Measurements from ENCODE around the gene PRR7. TPM values are rescaled to one million over a fixed set of nuclear protein-coding genes. Genes with fewer than 3 reads are reported as not detected.

Gene PRR7
- total and polyA plus RNA-seq, 2 of the 4 experiments (the other 2 are of a cell fraction): 1.1 to 10.1 TPM

- peak overlapping the region; percentile 57 for H3K4me3 ChIP-seq (ENCODE audit: insufficient read depth, low read depth, low read length)
- H3K36me3 ChIP-seq (ENCODE audit: control insufficient read depth, insufficient read depth, low read length): no peaks in the 10 kb centered on the region
- H2BK20ac ChIP-seq (ENCODE audit: low read depth, low read length): no peak overlapping the region
- H3K79me1 ChIP-seq (ENCODE audit: low read depth in 1 of 2, low read length in 2 of 2): no peaks in the 10 kb centered on the region
- H3K4me2 ChIP-seq (ENCODE audit: low read depth, low read length): peak overlapping the region; percentile 87
- in situ Hi-C loops (cut with MboI; ENCODE audit: low sequenced_read_pairs): no loop called here
- peak overlapping the region; percentile 38 for H2AK9ac ChIP-seq (replicated peaks; ENCODE audit: low read depth, low read length, poor library complexity)
- peaks cover 4% of the 10 kb centered on the region; the same call in 1 of the 2 replicates for H3K4me1 ChIP-seq (ENCODE audit: control insufficient read depth, insufficient read depth, low read length)
- ATAC-seq (ENCODE audit: low read depth) (peak; percentile 90), DNase-seq (peak; percentile 75)
- no peaks in the 10 kb centered on the region for H3K9me1 ChIP-seq (ENCODE audit: insufficient read depth, low read length)
- WGBS, 2 experiments (ENCODE audit: extremely low coverage in 2 of 2, insufficient read length in 1 of 2): 2% methylated on average over 57 of the region's 93 CpGs; no CpG with 5 or more reads in 1 of the 2 experiments
- no TSS peak for BruUV-seq (replicated peaks)
- peak overlapping the region; percentile 5; the same call in 1 of the 2 replicates for H2AK5ac ChIP-seq (ENCODE audit: low read depth, low read length)
- dilution Hi-C loops (cut with HindIII; ENCODE audit: low sequenced_read_pairs, unreplicated experiment): no loop called here
- H3K9me3 ChIP-seq (ENCODE audit: control insufficient read depth, insufficient read depth, low read length): peaks cover 2% of the 10 kb centered on the region; the same call in 1 of the 2 replicates
- H3K9ac ChIP-seq (ENCODE audit: low read depth, low read length): peak overlapping the region; percentile 57
- H3K14ac ChIP-seq (replicated peaks; ENCODE audit: low read depth, low read length): no peak overlapping the region
- H3K18ac ChIP-seq (ENCODE audit: low read depth, low read length): no peak overlapping the region; the same call in 1 of the 2 replicates
- peak overlapping the region; percentile 64; the same call in 1 of the 2 replicates for H2BK120ac ChIP-seq (ENCODE audit: low read depth, low read length)
- no peak overlapping the region; the same call in 1 of the 2 replicates for H3K27ac ChIP-seq (ENCODE audit: insufficient read depth, low read length)
- intact Hi-C loops (cut with micrococcal nuclease): loop anchor here (1.0 to 2.0 kb wide), 4 partner anchors 22 to 97 kb away; partner anchors contain the start of genes GRK6 and PRR7
- peaks cover 54% of the 10 kb centered on the region for H3K27me3 ChIP-seq (ENCODE audit: control insufficient read depth, insufficient read depth, low read length)
- H3K23ac ChIP-seq (ENCODE audit: low read depth, low read length): no peak overlapping the region
- H2AFZ ChIP-seq (replicated peaks; ENCODE audit: low read length, poor library complexity): peak overlapping the region; percentile 92
- peak overlapping the region; percentile 91 to 97; a peak in 3 of 4 replicates for H4K8ac ChIP-seq (ENCODE audit: low read depth in 2 of 2, low read length in 2 of 2)
- H4K20me1 ChIP-seq (ENCODE audit: insufficient read depth, low read length): no peaks in the 10 kb centered on the region
- no peak overlapping the region for H3K56ac ChIP-seq (ENCODE audit: extremely low read depth, insufficient read depth, low read length)
- peak overlapping the region; percentile 81 for H4K5ac ChIP-seq (ENCODE audit: low read depth, low read length)
- H2BK15ac ChIP-seq (ENCODE audit: low read depth, low read length): no peak overlapping the region
- H3K4ac ChIP-seq (ENCODE audit: low read depth, low read length): peak overlapping the region; percentile 63; the same call in 1 of the 2 replicates
- ChIA-PET POLR2A (ENCODE audit: unreplicated experiment) (no interaction called here), CTCF (interaction anchor here (0.5 to 5.4 kb wide), 24 partner anchors 9 to 391 kb away, joined by 3 to 56 read pairs (median 4); partner anchors contain the start of genes GRK6, LMAN2, PDLIM7 and PRR7)
- no peak overlapping the region for H2BK5ac ChIP-seq (ENCODE audit: low read depth, low read length, poor library complexity, severe bottlenecking)
- peak overlapping the region; percentile 79; the same call in 1 of the 2 replicates for H4K91ac ChIP-seq (ENCODE audit: insufficient read depth, low read depth, low read length)
- peak; percentile 94 for TF ChIP-seq MXI1 (IDR thresholded peaks at IDR 0.05; ENCODE audit: borderline replicate concordance, low read depth, low read length)
- no peak for TF ChIP-seq RCOR1 (IDR thresholded peaks at IDR 0.05; ENCODE audit: insufficient replicate concordance, low read length)
- TF ChIP-seq MAFK (IDR thresholded peaks at IDR 0.05; ENCODE audit: low read depth, low read length): no peak
- TF ChIP-seq CHD1 (IDR thresholded peaks at IDR 0.05; ENCODE audit: low read depth, low read length): no peak
- TF ChIP-seq NFE2L2 (IDR thresholded peaks at IDR 0.05; ENCODE audit: low read depth, low read length): no peak
- peak; percentile 58 for TF ChIP-seq SMC3 (IDR thresholded peaks at IDR 0.05; ENCODE audit: low read depth, low read length)
- TF ChIP-seq USF2 (IDR thresholded peaks at IDR 0.05; ENCODE audit: low read depth, low read length): no peak
- TF ChIP-seq POLR2A (IDR thresholded peaks at IDR 0.05; ENCODE audit: low read depth, low read length): no peak
- TF ChIP-seq CEBPB (IDR thresholded peaks at IDR 0.05; ENCODE audit: low read depth, low read length): no peak
- no peak for TF ChIP-seq ELK1 (IDR thresholded peaks at IDR 0.05; ENCODE audit: borderline replicate concordance, low read depth, low read length)
- peak; percentile 31; the same call in 1 of the 2 replicates for TF ChIP-seq MAZ (IDR thresholded peaks at IDR 0.05; ENCODE audit: borderline replicate concordance, low read depth, low read length)
- TF ChIP-seq FOS (IDR thresholded peaks at IDR 0.05; ENCODE audit: low read depth, low read length): no peak
- TF ChIP-seq CTCF (conservative IDR thresholded peaks at IDR 0.05; ENCODE audit: low read depth, low read length): peak; percentile 75
Measured at GRCh38 chr5:177403792-177404640, 42.6 kb upstream of the PRR7 start.

Data from IMR-90 (cell line).